H1 (cell line): Measurements from ENCODE around the gene OR5K2. TPM values are rescaled to one million over a fixed set of nuclear protein-coding genes. Genes with fewer than 3 reads are reported as not detected.

Source experiments
- CTCF ChIA-PET: fragments of 300-600 bp; sonication (Branson Sonifier 250); formaldehyde crosslinking; loops from one replicate; lab custom pipeline; 2021; ENCODE audit not compliant: partially characterized antibody; lab: Charles Lee
- POLR2A ChIA-PET: fragments of 300-600 bp; sonication (Branson Sonifier 250); formaldehyde crosslinking; loops from one replicate; lab custom pipeline; 2021; ENCODE audit warnings: inconsistent platforms; ENCODE audit not compliant: partially characterized antibody; lab: Charles Lee
- DNase-seq, 2 experiments: peaks; one replicate each; pipeline versions ENCODE4 v3.0.0 to v3.0.0-alpha.2; 2010 to 2022; ENCODE audit warnings: low spot score in 2 of 2, low read depth in 1 of 2, mixed read lengths in 1 of 2
- FAIRE-seq: peaks from 2 replicates; lab custom pipeline; 2011; peaks lifted over from hg19 to GRCh38; lab: Jason Lieb, UNC
- H2AFZ ChIP-seq: 2 replicates; pipeline ENCODE4 v1.8.1; 2012; ENCODE audit warnings: low read length, inconsistent platforms
- H2AK5ac ChIP-seq: 2 replicates; pipeline ENCODE4 v1.6.1; 2013; ENCODE audit warnings: low read depth, low read length
- H2BK120ac ChIP-seq: replicated peaks from 2 replicates; pipeline ENCODE3; 2013; ENCODE audit warnings: low read depth, low read length, inconsistent platforms
- H2BK12ac ChIP-seq: 2 replicates; pipeline ENCODE4 v1.6.1; 2013; ENCODE audit warnings: low read depth, low read length
- H2BK15ac ChIP-seq: 2 replicates; pipeline ENCODE4 v1.6.1; 2013; ENCODE audit warnings: low read length
- H2BK20ac ChIP-seq: 2 replicates; pipeline ENCODE4 v1.6.1; 2013; ENCODE audit warnings: low read length
- H2BK5ac ChIP-seq: 2 replicates; pipeline ENCODE4 v1.6.1; 2013; ENCODE audit warnings: low read depth, low read length
- H3K14ac ChIP-seq: 2 replicates; pipeline ENCODE4 v1.6.1; 2013; ENCODE audit warnings: inconsistent platforms; ENCODE audit not compliant: insufficient read length
- H3K18ac ChIP-seq: 2 replicates; pipeline ENCODE4 v1.6.1; 2013; ENCODE audit warnings: low read length; ENCODE audit errors: extremely low read depth
- H3K23ac ChIP-seq: 2 replicates; pipeline ENCODE4 v1.6.1; 2013; ENCODE audit warnings: inconsistent platforms; ENCODE audit not compliant: insufficient read length
- H3K23me2 ChIP-seq: 2 replicates; pipeline ENCODE4 v1.6.1; 2013; ENCODE audit warnings: low read depth, low read length
- H3K27ac ChIP-seq: 2 replicates; pipeline ENCODE4 v1.6.1; 2011; ENCODE audit warnings: low read depth, low read length, inconsistent platforms
- H3K27me3 ChIP-seq, 4 experiments: replicated peaks in 1 of 4; 1 replicate in 1 of 4; 2 replicates in 3 of 4; pipeline versions ENCODE4 v1.6.1 to v1.8.1; 2011 to 2013; ENCODE audit warnings: low read length in 3 of 4, mild to moderate bottlenecking in 3 of 4, inconsistent platforms in 2 of 4, mixed read lengths in 2 of 4, moderate library complexity in 1 of 4; ENCODE audit not compliant: control insufficient read depth in 3 of 4, insufficient read depth in 3 of 4; ENCODE audit errors: extremely low read depth in 1 of 4
- H3K36me3 ChIP-seq, 4 experiments: 2 replicates each; pipeline versions ENCODE4 v1.6.1 to v1.8.1; 2011 to 2013; ENCODE audit warnings: mild to moderate bottlenecking in 4 of 4, low read length in 3 of 4, moderate library complexity in 2 of 4, control low read depth in 1 of 4, inconsistent platforms in 1 of 4; ENCODE audit not compliant: insufficient read depth in 4 of 4, control insufficient read depth in 2 of 4
- H3K4ac ChIP-seq: replicated peaks from 2 replicates; pipeline ENCODE3; 2013; ENCODE audit warnings: low read length, low read depth, mixed read lengths, inconsistent platforms; ENCODE audit not compliant: insufficient read length
- H3K4me1 ChIP-seq, 4 experiments: replicated peaks in 1 of 4; 1 replicate in 1 of 4; 2 replicates in 3 of 4; pipeline versions ENCODE4 v1.6.1 to v1.8.1; 2011 to 2013; ENCODE audit warnings: low read length in 3 of 4, inconsistent platforms in 2 of 4, mixed read lengths in 1 of 4; ENCODE audit not compliant: insufficient read depth in 4 of 4, control insufficient read depth in 3 of 4
- H3K4me2 ChIP-seq, 2 experiments: 2 replicates each; pipeline versions ENCODE4 v1.6.1 to v1.8.1; 2011 to 2013; ENCODE audit warnings: low read depth in 2 of 2, low read length in 2 of 2, control low read depth in 1 of 2, inconsistent platforms in 1 of 2, mild to moderate bottlenecking in 1 of 2; ENCODE audit not compliant: insufficient read depth in 1 of 2
- H3K4me3 ChIP-seq, 4 experiments: fragments of 200-600, 300-600 bp in 1 of 4; sonication (generic), shearing (Covaris generic), sonication (Bioruptor Twin) in 1 of 4; 2 replicates each; pipeline versions ENCODE4 v1.5.1 to v1.8.1; 2011 to 2016; ENCODE audit warnings: low read length in 4 of 4, low read depth in 3 of 4, control low read depth in 2 of 4, inconsistent platforms in 2 of 4, mild to moderate bottlenecking in 2 of 4, mixed read lengths in 1 of 4, moderate library complexity in 1 of 4; ENCODE audit not compliant: insufficient read depth in 2 of 4; ENCODE audit errors: extremely low read depth in 1 of 4
- H3K56ac ChIP-seq: replicated peaks from 2 replicates; pipeline ENCODE3; 2013; ENCODE audit warnings: low read depth, mild to moderate bottlenecking, mixed read lengths, low read length, inconsistent platforms; ENCODE audit not compliant: insufficient read length
- H3K79me1 ChIP-seq: 2 replicates; pipeline ENCODE4 v1.6.1; 2013; ENCODE audit warnings: low read depth, low read length, control low read depth
- H3K79me2 ChIP-seq, 2 experiments: 2 replicates each; pipeline versions ENCODE4 v1.6.1 to v1.8.1; 2012 to 2013; ENCODE audit warnings: low read length in 2 of 2, mild to moderate bottlenecking in 2 of 2, inconsistent platforms in 1 of 2; ENCODE audit not compliant: insufficient read depth in 2 of 2, control insufficient read depth in 1 of 2
- H3K9ac ChIP-seq, 4 experiments: replicated peaks in 1 of 4; 1 replicate in 1 of 4; 2 replicates in 3 of 4; pipeline versions ENCODE4 v1.6.1 to v1.8.1; 2011 to 2013; ENCODE audit warnings: low read depth in 3 of 4, low read length in 3 of 4, control low read depth in 2 of 4, mild to moderate bottlenecking in 2 of 4, moderate library complexity in 2 of 4, inconsistent platforms in 1 of 4; ENCODE audit errors: extremely low read depth in 1 of 4
- H3K9me3 ChIP-seq, 2 experiments: 2 replicates each; pipeline versions ENCODE4 v1.6.1 to v1.8.1; 2012 to 2013; ENCODE audit warnings: mild to moderate bottlenecking in 2 of 2, moderate library complexity in 2 of 2, control low read depth in 1 of 2, inconsistent platforms in 1 of 2, low read depth in 1 of 2, low read length in 1 of 2, mixed read lengths in 1 of 2; ENCODE audit not compliant: insufficient read depth in 2 of 2
- H4K20me1 ChIP-seq, 2 experiments: replicated peaks in 1 of 2; 2 replicates each; pipeline versions ENCODE3 to v1.8.1; 2011 to 2013; ENCODE audit warnings: inconsistent platforms in 2 of 2, low read length in 2 of 2, mild to moderate bottlenecking in 1 of 2; ENCODE audit not compliant: insufficient read depth in 2 of 2, control insufficient read depth in 1 of 2
- H4K5ac ChIP-seq: 2 replicates; pipeline ENCODE4 v1.6.1; 2013; ENCODE audit warnings: low read length, low read depth, mixed read lengths, inconsistent platforms; ENCODE audit not compliant: insufficient read length
- H4K8ac ChIP-seq: 2 replicates; pipeline ENCODE4 v1.8.0; 2013; ENCODE audit warnings: mild to moderate bottlenecking, moderate library complexity, low read length, inconsistent platforms; ENCODE audit not compliant: insufficient read depth; ENCODE audit errors: extremely low read depth
- H4K91ac ChIP-seq: replicated peaks from 2 replicates; pipeline ENCODE3; 2013; ENCODE audit warnings: low read length, mixed read lengths, inconsistent platforms; ENCODE audit not compliant: insufficient read length
- BACH1 ChIP-seq: IDR thresholded peaks from 2 replicates; pipeline ENCODE4 v1.6.1; 2012; ENCODE audit warnings: low read length, improper control_type of control experiment
- CBX8 ChIP-seq: fragments of 300-800, 300-1000 bp; sonication (generic); IDR thresholded peaks from 2 replicates; pipeline ENCODE4 v1.7.1; 2016; ENCODE audit warnings: low read depth, low read length, borderline replicate concordance
- CEBPB ChIP-seq: IDR thresholded peaks from 2 replicates; pipeline ENCODE4 v1.6.1; 2012; ENCODE audit warnings: low read depth, low read length
- HDAC2 ChIP-seq, 2 experiments: fragments of 300-600 bp in 1 of 2; sonication (generic) in 1 of 2; IDR thresholded peaks; 2 replicates each; pipeline ENCODE4 v1.6.1; 2011 to 2012; ENCODE audit warnings: low read depth in 2 of 2, low read length in 2 of 2, mild to moderate bottlenecking in 2 of 2, moderate library complexity in 2 of 2, borderline replicate concordance in 1 of 2, inconsistent platforms in 1 of 2
- HDAC6 ChIP-seq: IDR thresholded peaks from one replicate; pipeline ENCODE4 v1.7.1; 2012; ENCODE audit warnings: low read depth, mild to moderate bottlenecking, inconsistent platforms, low read length, moderate library complexity
- JUND ChIP-seq: IDR thresholded peaks from 2 replicates; pipeline ENCODE4 v1.6.1; 2011; ENCODE audit warnings: mild to moderate bottlenecking, improper control_type of control experiment, low read length
- KDM1A ChIP-seq: fragments of 200-600, 300-600 bp; sonication (generic); IDR thresholded peaks from 2 replicates; pipeline ENCODE4 v1.7.1; 2016; ENCODE audit warnings: mild to moderate bottlenecking, low read length, borderline replicate concordance
- POLR2AphosphoS5 ChIP-seq: IDR thresholded peaks from 2 replicates; pipeline ENCODE4 v1.6.1; 2011; ENCODE audit warnings: low read depth, low read length
- POU5F1 ChIP-seq: IDR thresholded peaks from 2 replicates; pipeline ENCODE4 v1.6.1; 2011; ENCODE audit warnings: low read depth, mild to moderate bottlenecking, low read length, moderate library complexity
- SAP30 ChIP-seq: fragments of 300-600 bp; sonication (generic); IDR thresholded peaks from 2 replicates; pipeline ENCODE4 v1.7.1; 2012; ENCODE audit warnings: low read length, moderate library complexity, mild to moderate bottlenecking, inconsistent platforms; ENCODE audit not compliant: insufficient read depth, insufficient replicate concordance
- SIRT6 ChIP-seq: IDR thresholded peaks from one replicate; pipeline ENCODE4 v1.7.1; 2012; ENCODE audit warnings: low read length, inconsistent platforms
- SP2 ChIP-seq: IDR thresholded peaks from 2 replicates; pipeline ENCODE4 v1.6.1; 2012; ENCODE audit warnings: mild to moderate bottlenecking, low read length, inconsistent platforms
- TAF1 ChIP-seq: IDR thresholded peaks from 2 replicates; pipeline ENCODE4 v1.6.1; 2011; ENCODE audit warnings: mild to moderate bottlenecking, low read depth, low read length
- TCF12 ChIP-seq: IDR thresholded peaks from 2 replicates; pipeline ENCODE4 v1.6.1; 2011; ENCODE audit warnings: low read depth, mild to moderate bottlenecking, low read length
- TEAD4 ChIP-seq: IDR thresholded peaks from 2 replicates; pipeline ENCODE4 v1.6.1; 2012; ENCODE audit warnings: low read depth, low read length, inconsistent platforms, mixed read lengths
- WGBS, 2 experiments: shearing (Covaris generic) in 1 of 2; methylation state at CpG; one replicate each; pipeline versions ENCODE4 v1.1.6 to v1.1.7; 2013 to 2015; ENCODE audit warnings: low lambda C conversion rate in 2 of 2, mixed read lengths in 2 of 2, inconsistent platforms in 1 of 2, low coverage in 1 of 2, missing lambda C conversion rate in 1 of 2; ENCODE audit not compliant: insufficient replicate concordance in 2 of 2, insufficient coverage in 1 of 2, insufficient read length in 1 of 2; ENCODE audit errors: extremely low coverage in 1 of 2, missing lambda C conversion rate in 1 of 2; 5-methylcytosine and 5-hydroxymethylcytosine counted together
- long read RNA-seq, 2 experiments: library from RNA in 1 of 2; library from capped mRNA in 1 of 2; stranded (forward); transcript quantifications; one replicate each; pipeline ENCODE4 v2.0.0, GENCODE V29; 2021; ENCODE audit warnings: inconsistent platforms in 1 of 2
- polyA minus RNA-seq, 3 experiments: library from RNA; depleted of rRNA, polyadenylated mRNA; stranded (reverse); fragments of >200 nt; gene quantifications; 1 replicate in 2 of 3; 2 replicates in 1 of 3; pipeline ENCODE4 v1.2.3, GENCODE V29; 2011
- polyA plus RNA-seq, 7 experiments: library from polyadenylated mRNA; depleted of rRNA in 3 of 7; stranded (reverse) in 5 of 7; unstranded in 2 of 7; fragments of >200 nt in 5 of 7; fragments of 200-250 nt in 2 of 7; gene quantifications; 1 replicate in 5 of 7; 2 replicates in 1 of 7; 4 replicates in 1 of 7; pipeline versions ENCODE4 v1.2.1 to v1.2.3, GENCODE V29; 2011 to 2013; ENCODE audit warnings: missing spikeins in 2 of 7, mixed read lengths in 2 of 7
- total RNA-seq: library from RNA; stranded (reverse); fragmentation: NEBNext Ultra II Directional; extraction: Animal tissue kit (Norgen Biotek cat#: 25700); gene quantifications from 2 replicates; pipeline ENCODE4 v1.2.1, GENCODE V29; 2021

The OR5K2 gene
- not detected in 2 replicates for total RNA-seq
- not detected in 2 replicates for polyA plus RNA-seq (2011; rRNA removed)
- not detected for polyA plus RNA-seq (2011; cell fraction: cytosol; rRNA removed)
- polyA plus RNA-seq (2011; cell fraction: nucleus; rRNA removed): not detected
- not detected in 4 replicates for polyA plus RNA-seq (2012, experiment 1 of 2)
- not detected for polyA plus RNA-seq (2012, experiment 2 of 2)
- polyA plus RNA-seq (2013, experiment 1 of 2): not detected
- polyA plus RNA-seq (2013, experiment 2 of 2): not detected
- not detected in 2 replicates for polyA minus RNA-seq (2011; rRNA and poly(A)+ RNA removed)
- not detected for polyA minus RNA-seq (2011; cell fraction: cytosol; rRNA and poly(A)+ RNA removed)
- not detected for polyA minus RNA-seq (2011; cell fraction: nucleus; rRNA and poly(A)+ RNA removed)
- long read RNA-seq, experiment 1: 0 reads
- long read RNA-seq, experiment 2: 0 reads

DNA sequence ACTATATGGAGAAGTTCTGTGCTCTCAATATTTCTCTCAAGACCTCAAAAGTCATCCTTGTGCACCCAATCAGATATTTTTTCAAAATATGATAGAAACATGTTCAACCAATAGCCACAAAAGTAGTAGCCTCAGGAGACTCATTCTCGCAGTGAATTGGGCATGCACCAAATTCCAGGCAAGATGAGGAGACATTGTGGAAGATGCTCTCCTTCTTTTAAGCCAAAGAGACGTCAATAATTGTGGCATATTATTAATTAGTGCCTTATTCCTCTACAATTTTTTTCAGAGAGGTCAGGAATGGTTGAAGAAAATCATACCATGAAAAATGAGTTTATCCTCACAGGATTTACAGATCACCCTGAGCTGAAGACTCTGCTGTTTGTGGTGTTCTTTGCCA lies at the start of gene OR5K2:
Gene OR5K2 (plus strand): TSS at position 301 of the 400 bp plus-strand sequence. CDS start 0 bp downstream, at position 301.
- WGBS, 2 experiments: 93% methylated on average over 2 of the region's 2 CpGs; no CpG with 5 or more reads in 1 of the 2 experiments
- TF ChIP-seq KDM1A (no peak), SP2 (no peak), JUND (no peak), POLR2AphosphoS5 (no peak), SAP30 (no peak), TCF12 (no peak), HDAC6 (no peak), POU5F1 (no peak), TEAD4 (no peak), CEBPB (no peak), HDAC2 (IDR thresholded peaks at IDR 0.05; ENCODE audit: borderline replicate concordance in 1 of 2, low read depth in 2 of 2, low read length in 2 of 2) (no peak), SIRT6 (no peak), TAF1 (no peak), CBX8 (no peak), BACH1 (no peak)

More for the DNA sequence above, at the start of gene OR5K2:
- no peak within 1 kb of the TSS for H3K18ac ChIP-seq
- H2BK15ac ChIP-seq: no peak within 1 kb of the TSS
- H2AK5ac ChIP-seq: no peak within 1 kb of the TSS
- no peak within 1 kb of the TSS for H3K4ac ChIP-seq
- no peak within 1 kb of the TSS for H4K5ac ChIP-seq
- H3K4me2 ChIP-seq: no peak within 1 kb of the TSS
- no peak within 1 kb of the TSS for H2AFZ ChIP-seq
- no peak within 1 kb of the TSS for H2BK12ac ChIP-seq
- POLR2A ChIA-PET: no interaction called here
- H3K79me2 ChIP-seq: no peaks in the 10 kb centered on the region
- no peak within 1 kb of the TSS for H3K27ac ChIP-seq
- H4K20me1 ChIP-seq: no peaks in the 10 kb centered on the region
- H3K79me1 ChIP-seq: no peaks in the 10 kb centered on the region
- H4K8ac ChIP-seq: no peak within 1 kb of the TSS
- H3K56ac ChIP-seq: no peak within 1 kb of the TSS
- no peak within 1 kb of the TSS for H2BK20ac ChIP-seq
- no peak within 1 kb of the TSS for H2BK120ac ChIP-seq
- CTCF ChIA-PET: no interaction called here
- no peak within 1 kb of the TSS for H3K9ac ChIP-seq
- H3K23ac ChIP-seq: no peak within 1 kb of the TSS
- no peaks in the 10 kb centered on the region for H3K27me3 ChIP-seq
- no peak within 1 kb of the TSS for H3K4me3 ChIP-seq
- FAIRE-seq: no peak
- no peak within 1 kb of the TSS for H2BK5ac ChIP-seq
- no peak within 1 kb of the TSS for H4K91ac ChIP-seq
- no peak within 1 kb of the TSS for H3K14ac ChIP-seq
- no peaks in the 10 kb centered on the region for H3K4me1 ChIP-seq
- no peaks in the 10 kb centered on the region for H3K36me3 ChIP-seq
- DNase-seq: no peak
- H3K9me3 ChIP-seq: no peaks in the 10 kb centered on the region
- no peaks in the 10 kb centered on the region for H3K23me2 ChIP-seq
